Keratinocyte (primary cell): ENCODE measurements around the gene OR7C1.
"Not testable (repeated sequence)": the region's sequence is repeated elsewhere in the genome, so short reads cannot be mapped to it uniquely, and the experiment has no call there.

ENCODE experiments used
- EZH2 ChIP-seq: IDR thresholded peaks from one replicate; pipeline ENCODE4 v1.6.1; 2012; ENCODE audit warnings: inconsistent platforms, mild to moderate bottlenecking, low read length, moderate library complexity
- TF ChIP-seq, protein P1 (sequence below), 3 experiments: IDR thresholded peaks in 1 of 3; conservative IDR thresholded peaks in 1 of 3; optimal IDR thresholded peaks in 1 of 3; 2 replicates in 2 of 3; 3 replicates in 1 of 3; pipeline versions ENCODE3 to v1.5.1; 2011; ENCODE audit warnings: low read length in 3 of 3, mild to moderate bottlenecking in 3 of 3, moderate library complexity in 2 of 3, control low read depth in 1 of 3, inconsistent platforms in 1 of 3; ENCODE audit not compliant: insufficient read depth in 2 of 3; ENCODE audit errors: extremely low read depth in 1 of 3

GRCh38 chr19:14765841-14766240 is 69.1 kb downstream of the OR7C1 start:
- TF ChIP-seq, protein P1, sequence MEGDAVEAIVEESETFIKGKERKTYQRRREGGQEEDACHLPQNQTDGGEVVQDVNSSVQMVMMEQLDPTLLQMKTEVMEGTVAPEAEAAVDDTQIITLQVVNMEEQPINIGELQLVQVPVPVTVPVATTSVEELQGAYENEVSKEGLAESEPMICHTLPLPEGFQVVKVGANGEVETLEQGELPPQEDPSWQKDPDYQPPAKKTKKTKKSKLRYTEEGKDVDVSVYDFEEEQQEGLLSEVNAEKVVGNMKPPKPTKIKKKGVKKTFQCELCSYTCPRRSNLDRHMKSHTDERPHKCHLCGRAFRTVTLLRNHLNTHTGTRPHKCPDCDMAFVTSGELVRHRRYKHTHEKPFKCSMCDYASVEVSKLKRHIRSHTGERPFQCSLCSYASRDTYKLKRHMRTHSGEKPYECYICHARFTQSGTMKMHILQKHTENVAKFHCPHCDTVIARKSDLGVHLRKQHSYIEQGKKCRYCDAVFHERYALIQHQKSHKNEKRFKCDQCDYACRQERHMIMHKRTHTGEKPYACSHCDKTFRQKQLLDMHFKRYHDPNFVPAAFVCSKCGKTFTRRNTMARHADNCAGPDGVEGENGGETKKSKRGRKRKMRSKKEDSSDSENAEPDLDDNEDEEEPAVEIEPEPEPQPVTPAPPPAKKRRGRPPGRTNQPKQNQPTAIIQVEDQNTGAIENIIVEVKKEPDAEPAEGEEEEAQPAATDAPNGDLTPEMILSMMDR (optimal IDR thresholded peaks at IDR 0.05 in 1 of 3, IDR thresholded peaks at IDR 0.05 in 1 of 3, conservative IDR thresholded peaks at IDR 0.05 in 1 of 3; ENCODE audit: extremely low read depth in 1 of 3, insufficient read depth in 2 of 3, low read length in 3 of 3): not testable (repeated sequence)
- not testable (repeated sequence) for TF ChIP-seq EZH2
